ENCODE data around the gene CHST11.

DNA sequence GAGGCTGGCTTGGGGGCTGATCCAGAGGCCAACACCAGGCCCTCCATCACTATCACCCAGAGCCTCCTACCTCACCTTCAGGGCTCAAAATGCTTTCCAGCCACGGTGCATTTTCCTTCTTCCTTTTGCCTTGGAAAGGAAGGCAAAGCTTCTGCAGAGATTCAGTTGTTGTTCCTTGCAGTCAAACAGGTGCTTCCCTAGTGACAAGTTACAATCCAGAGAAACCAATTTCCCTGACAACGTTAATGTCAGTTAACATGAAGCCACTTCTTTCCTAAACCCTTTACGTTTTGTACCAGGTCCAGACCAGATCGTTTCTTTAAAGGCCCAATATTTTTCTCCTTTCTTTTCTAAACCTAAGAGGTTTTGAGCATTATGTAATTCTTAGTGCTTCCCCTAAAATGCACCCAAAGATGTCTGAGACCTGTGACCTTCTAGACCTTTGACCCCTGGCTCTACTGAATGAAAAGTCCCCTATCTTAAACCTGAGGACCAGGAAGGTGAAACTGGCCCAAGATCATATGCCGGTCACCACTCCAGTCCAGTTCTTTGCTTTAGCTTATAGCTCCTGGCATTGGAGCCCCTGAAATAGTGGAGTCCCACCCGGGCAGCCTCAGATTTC is 289.8 kb downstream of the CHST11 start:
- no peak for TF ChIP-seq TEAD4 (IDR thresholded peaks at IDR 0.05; ENCODE audit: low read length)
- TF ChIP-seq TEAD4 (CRISPR knock-in tag; IDR thresholded peaks at IDR 0.05; ENCODE audit: borderline replicate concordance): no peak
- no peak for TF ChIP-seq SIX5 (IDR thresholded peaks at IDR 0.05; ENCODE audit: borderline replicate concordance in 1 of 2, insufficient read depth in 1 of 2, low read depth in 1 of 2, low read length in 2 of 2)
- no peak for TF ChIP-seq ZNF12 (CRISPR knock-in tag; IDR thresholded peaks at IDR 0.05)
- TF ChIP-seq YBX1 (IDR thresholded peaks at IDR 0.05): no peak
- TF ChIP-seq, protein P1, sequence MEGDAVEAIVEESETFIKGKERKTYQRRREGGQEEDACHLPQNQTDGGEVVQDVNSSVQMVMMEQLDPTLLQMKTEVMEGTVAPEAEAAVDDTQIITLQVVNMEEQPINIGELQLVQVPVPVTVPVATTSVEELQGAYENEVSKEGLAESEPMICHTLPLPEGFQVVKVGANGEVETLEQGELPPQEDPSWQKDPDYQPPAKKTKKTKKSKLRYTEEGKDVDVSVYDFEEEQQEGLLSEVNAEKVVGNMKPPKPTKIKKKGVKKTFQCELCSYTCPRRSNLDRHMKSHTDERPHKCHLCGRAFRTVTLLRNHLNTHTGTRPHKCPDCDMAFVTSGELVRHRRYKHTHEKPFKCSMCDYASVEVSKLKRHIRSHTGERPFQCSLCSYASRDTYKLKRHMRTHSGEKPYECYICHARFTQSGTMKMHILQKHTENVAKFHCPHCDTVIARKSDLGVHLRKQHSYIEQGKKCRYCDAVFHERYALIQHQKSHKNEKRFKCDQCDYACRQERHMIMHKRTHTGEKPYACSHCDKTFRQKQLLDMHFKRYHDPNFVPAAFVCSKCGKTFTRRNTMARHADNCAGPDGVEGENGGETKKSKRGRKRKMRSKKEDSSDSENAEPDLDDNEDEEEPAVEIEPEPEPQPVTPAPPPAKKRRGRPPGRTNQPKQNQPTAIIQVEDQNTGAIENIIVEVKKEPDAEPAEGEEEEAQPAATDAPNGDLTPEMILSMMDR (IDR thresholded peaks at IDR 0.05 in 2 of 3, conservative IDR thresholded peaks at IDR 0.05 in 1 of 3; ENCODE audit: insufficient read depth in 2 of 3, low read depth in 1 of 3, low read length in 3 of 3): no peak
- TF ChIP-seq KAT8 (IDR thresholded peaks at IDR 0.05; ENCODE audit: low read depth): no peak
